ENCODE data around the gene CLEC2D. TPM values are rescaled to one million over a fixed set of nuclear protein-coding genes. Genes with fewer than 3 reads are reported as not detected.
"Not testable (repeated sequence)": the region's sequence is repeated elsewhere in the genome, so short reads cannot be mapped to it uniquely, and the experiment has no call there.

Gene CLEC2D
- total RNA-seq, 1 donor from 2014 or later: 7.2 TPM

DNA sequence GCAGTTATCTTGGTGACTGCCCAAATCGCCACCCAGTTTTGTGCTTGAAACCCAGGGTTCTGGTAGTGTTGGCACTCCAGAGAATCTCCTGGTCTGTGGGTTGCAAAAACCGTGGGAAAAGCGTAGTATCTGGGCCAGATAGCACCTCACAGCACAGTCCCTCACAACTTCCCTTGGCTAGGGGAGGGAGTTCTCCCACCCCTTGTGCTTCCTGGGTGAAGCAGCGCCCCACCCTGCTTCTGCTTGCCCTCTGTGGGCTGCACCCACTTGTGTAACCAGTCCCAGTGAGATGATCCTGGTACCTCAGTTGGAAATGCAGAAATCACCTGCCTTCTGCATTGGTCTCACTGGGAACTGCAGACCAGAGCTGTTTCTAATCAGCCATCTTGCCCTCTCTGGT lies 16.4 kb downstream of the CLEC2D start:
- Mint-ChIP-seq H3K27me3 (ENCODE audit: unreplicated experiment) (peaks cover 2% of the 10 kb centered on the region), H3K4me3 (ENCODE audit: unreplicated experiment) (no peak overlapping the region), H3K4me1 (ENCODE audit: low read depth, unreplicated experiment) (peaks cover 1% of the 10 kb centered on the region), H3K27ac (ENCODE audit: unreplicated experiment) (no peak overlapping the region), H3K9me3 (ENCODE audit: unreplicated experiment) (no peaks in the 10 kb centered on the region), H3K36me3 (ENCODE audit: unreplicated experiment) (peaks cover 16% of the 10 kb centered on the region)
- DNase-seq: no peak
- TF ChIP-seq CTCF (IDR thresholded peaks at IDR 0.05; ENCODE audit: partially characterized antibody, unreplicated experiment): no peak

DNA sequence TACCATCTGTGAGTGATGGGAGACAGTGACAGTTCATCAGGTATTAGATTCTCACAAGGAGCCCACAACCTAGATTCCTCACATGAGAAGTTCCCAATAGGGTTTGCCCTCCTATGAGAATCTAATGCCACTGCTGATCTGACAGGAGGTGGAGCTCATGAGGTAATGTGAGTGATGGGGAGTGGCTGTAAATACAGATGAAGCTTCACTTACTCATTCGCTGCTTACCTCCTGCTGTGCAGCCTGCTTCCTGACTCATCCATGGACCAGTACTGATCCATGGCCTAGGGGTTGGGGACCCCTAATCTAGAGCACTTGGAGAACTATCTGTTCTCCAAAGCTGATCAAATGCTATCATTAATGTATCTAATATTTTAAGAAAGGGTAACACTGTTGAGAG lies 17.7 kb downstream of the CLEC2D start:
- DNase-seq: no peak
- H3K27me3 Mint-ChIP-seq (ENCODE audit: unreplicated experiment): peaks cover 2% of the 10 kb centered on the region
- H3K9me3 Mint-ChIP-seq (ENCODE audit: unreplicated experiment): no peaks in the 10 kb centered on the region
- peaks cover 16% of the 10 kb centered on the region for H3K36me3 Mint-ChIP-seq (ENCODE audit: unreplicated experiment)
- peaks cover 1% of the 10 kb centered on the region for H3K4me1 Mint-ChIP-seq (ENCODE audit: low read depth, unreplicated experiment)
- no peak overlapping the region for H3K27ac Mint-ChIP-seq (ENCODE audit: unreplicated experiment)
- no peak for TF ChIP-seq CTCF (IDR thresholded peaks at IDR 0.05; ENCODE audit: partially characterized antibody, unreplicated experiment)
- H3K4me3 Mint-ChIP-seq (ENCODE audit: unreplicated experiment): no peak overlapping the region

DNA sequence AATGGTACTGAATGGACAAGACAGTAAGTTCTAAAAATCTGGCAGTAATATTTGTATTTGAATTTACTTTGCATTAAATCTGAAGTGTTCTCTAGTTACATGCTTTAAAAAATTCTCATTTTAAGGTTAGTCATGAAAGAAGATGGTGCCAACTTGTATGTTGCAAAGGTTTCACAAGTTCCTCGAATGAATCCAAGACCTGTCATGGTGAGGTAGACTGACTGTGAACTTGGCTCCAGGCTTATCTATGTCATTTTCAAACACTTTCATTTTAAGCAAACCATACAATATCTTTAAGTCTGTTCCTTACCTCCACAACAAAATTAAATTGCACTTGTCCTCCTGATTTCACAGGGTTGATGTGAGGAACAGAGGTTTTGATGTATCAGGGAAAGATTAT lies 23.4 kb downstream of the CLEC2D start:
- peaks cover 12% of the 10 kb centered on the region for H3K36me3 Mint-ChIP-seq (ENCODE audit: unreplicated experiment)

GRCh38 chr12:9694241-9694640 lies 24.7 kb downstream of the CLEC2D start:
- Mint-ChIP-seq H3K9me3 (ENCODE audit: unreplicated experiment) (no peaks in the 10 kb centered on the region), H3K4me3 (ENCODE audit: unreplicated experiment) (no peak overlapping the region), H3K36me3 (ENCODE audit: unreplicated experiment) (peaks cover 12% of the 10 kb centered on the region), H3K4me1 (ENCODE audit: low read depth, unreplicated experiment) (no peaks in the 10 kb centered on the region), H3K27me3 (ENCODE audit: unreplicated experiment) (no peaks in the 10 kb centered on the region), H3K27ac (ENCODE audit: unreplicated experiment) (no peak overlapping the region)
- no peak for TF ChIP-seq CTCF (IDR thresholded peaks at IDR 0.05; ENCODE audit: partially characterized antibody, unreplicated experiment)
- no peak for DNase-seq

More for the DNA sequence above, 23.4 kb downstream of the CLEC2D start:
- no peak overlapping the region for H3K27ac Mint-ChIP-seq (ENCODE audit: unreplicated experiment)
- H3K27me3 Mint-ChIP-seq (ENCODE audit: unreplicated experiment): no peaks in the 10 kb centered on the region
- no peaks in the 10 kb centered on the region for H3K4me1 Mint-ChIP-seq (ENCODE audit: low read depth, unreplicated experiment)
- no peak for TF ChIP-seq CTCF (IDR thresholded peaks at IDR 0.05; ENCODE audit: partially characterized antibody, unreplicated experiment)
- no peak for DNase-seq
- H3K4me3 Mint-ChIP-seq (ENCODE audit: unreplicated experiment): no peak overlapping the region
- no peaks in the 10 kb centered on the region for H3K9me3 Mint-ChIP-seq (ENCODE audit: unreplicated experiment)

DNA sequence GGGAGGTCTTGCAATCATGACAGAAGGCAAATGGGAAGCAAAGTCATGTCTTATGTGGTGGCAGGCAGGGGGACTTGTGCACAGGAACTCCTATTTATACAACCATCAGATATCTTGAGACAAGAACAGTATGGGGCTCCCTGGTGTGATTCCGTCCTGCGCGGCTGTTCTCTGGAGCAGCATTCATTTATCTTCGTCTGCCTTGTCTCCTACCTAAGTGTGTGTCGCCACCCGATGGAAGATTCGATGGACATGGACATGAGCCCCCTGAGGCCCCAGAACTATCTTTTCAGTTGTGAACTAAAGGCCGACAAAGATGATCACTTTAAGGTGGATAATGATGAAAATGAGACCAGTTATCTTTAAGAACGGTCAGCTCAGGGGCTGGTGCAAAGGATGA lies 25.6 kb downstream of the CLEC2D start:
- H3K27me3 Mint-ChIP-seq (ENCODE audit: unreplicated experiment); DNase-seq; H3K9me3 Mint-ChIP-seq (ENCODE audit: unreplicated experiment): not testable (repeated sequence)

DNA sequence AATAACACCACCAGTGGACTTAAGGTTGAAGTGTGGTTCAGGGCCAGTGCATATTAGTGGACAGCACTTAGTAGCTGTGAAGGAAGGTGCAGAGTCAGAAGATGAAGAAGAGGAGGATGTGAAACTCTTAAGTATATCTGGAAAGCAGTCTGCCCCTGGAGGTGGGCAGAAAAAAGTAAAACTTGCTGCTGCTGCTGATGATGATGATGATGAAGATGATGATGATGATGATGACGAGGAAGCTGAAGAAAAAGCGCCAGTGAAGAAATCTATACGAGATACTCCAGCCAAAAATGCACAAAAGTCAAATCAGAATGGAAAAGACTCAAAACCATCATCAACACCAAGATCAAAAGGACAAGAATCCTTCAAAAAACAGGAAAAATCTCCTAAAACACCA lies 26.1 kb downstream of the CLEC2D start:
- H3K36me3 Mint-ChIP-seq (ENCODE audit: unreplicated experiment); H3K4me1 Mint-ChIP-seq (ENCODE audit: low read depth, unreplicated experiment); H3K27ac Mint-ChIP-seq (ENCODE audit: unreplicated experiment); H3K27me3 Mint-ChIP-seq (ENCODE audit: unreplicated experiment); DNase-seq; H3K9me3 Mint-ChIP-seq (ENCODE audit: unreplicated experiment); H3K4me3 Mint-ChIP-seq (ENCODE audit: unreplicated experiment): not testable (repeated sequence)

More for the DNA sequence above, 25.6 kb downstream of the CLEC2D start:
- not testable (repeated sequence) for H3K4me3 Mint-ChIP-seq (ENCODE audit: unreplicated experiment); H3K36me3 Mint-ChIP-seq (ENCODE audit: unreplicated experiment); H3K27ac Mint-ChIP-seq (ENCODE audit: unreplicated experiment); H3K4me1 Mint-ChIP-seq (ENCODE audit: low read depth, unreplicated experiment)
